Trophoblast cell (in vitro differentiated cells and primary cell): ENCODE results near the gene CGNL1.
A peak's percentile ranks its signal among the peaks of the same experiment; 100 is the strongest.

Source experiments
- DNase-seq, 2 donors: peaks; one replicate each; pipeline ENCODE4 v3.0.0-alpha.2; 2016
- H2AFZ ChIP-seq: 2 replicates; pipeline ENCODE4 v1.6.1; 2013; ENCODE audit warnings: low read length, moderate library complexity, mild to moderate bottlenecking; ENCODE audit not compliant: insufficient read depth, poor library complexity
- H2AK5ac ChIP-seq: 2 replicates; pipeline ENCODE4 v1.6.1; 2013; ENCODE audit warnings: mild to moderate bottlenecking, low read length
- H2BK120ac ChIP-seq: 2 replicates; pipeline ENCODE4 v1.6.1; 2013; ENCODE audit warnings: low read length, mild to moderate bottlenecking, moderate library complexity; ENCODE audit not compliant: insufficient read depth, poor library complexity
- H2BK12ac ChIP-seq: 2 replicates; pipeline ENCODE4 v1.6.1; 2013; ENCODE audit warnings: mild to moderate bottlenecking, low read length, moderate library complexity
- H2BK5ac ChIP-seq: 2 replicates; pipeline ENCODE4 v1.6.1; 2013; ENCODE audit warnings: low read length, low read depth, moderate library complexity, mild to moderate bottlenecking; ENCODE audit not compliant: poor library complexity
- H3K14ac ChIP-seq: 2 replicates; pipeline ENCODE4 v1.6.1; 2013; ENCODE audit warnings: mild to moderate bottlenecking, low read length
- H3K18ac ChIP-seq: 2 replicates; pipeline ENCODE4 v1.6.1; 2013; ENCODE audit warnings: mild to moderate bottlenecking, low read length
- H3K23ac ChIP-seq: 2 replicates; pipeline ENCODE4 v1.6.1; 2013; ENCODE audit warnings: low read length
- H3K27ac ChIP-seq: 2 replicates; pipeline ENCODE4 v1.5.1; 2013; ENCODE audit warnings: low read depth, mild to moderate bottlenecking, inconsistent platforms, low read length, moderate library complexity
- H3K27me3 ChIP-seq: 2 replicates; pipeline ENCODE4 v1.6.1; 2013; ENCODE audit warnings: inconsistent platforms, mild to moderate bottlenecking, low read length, moderate library complexity; ENCODE audit not compliant: insufficient read depth
- H3K36me3 ChIP-seq, 2 experiments: 1 replicate in 1 of 2; 2 replicates in 1 of 2; pipeline ENCODE4 v1.6.1; 2013; ENCODE audit warnings: low read length in 2 of 2, mild to moderate bottlenecking in 2 of 2, moderate library complexity in 1 of 2; ENCODE audit not compliant: insufficient read depth in 2 of 2, control insufficient read depth in 1 of 2
- H3K4ac ChIP-seq: 2 replicates; pipeline ENCODE4 v1.6.1; 2013; ENCODE audit warnings: low read depth, mild to moderate bottlenecking, low read length, moderate library complexity
- H3K4me1 ChIP-seq, 2 experiments: 1 replicate in 1 of 2; 2 replicates in 1 of 2; pipeline ENCODE4 v1.6.1; 2013; ENCODE audit warnings: low read length in 2 of 2, mild to moderate bottlenecking in 2 of 2, moderate library complexity in 1 of 2; ENCODE audit not compliant: insufficient read depth in 2 of 2, control insufficient read depth in 1 of 2
- H3K4me2 ChIP-seq: 2 replicates; pipeline ENCODE4 v1.6.1; 2013; ENCODE audit warnings: inconsistent platforms, mild to moderate bottlenecking, low read length, moderate library complexity
- H3K4me3 ChIP-seq: 2 replicates; pipeline ENCODE4 v1.5.1; 2013; ENCODE audit warnings: mild to moderate bottlenecking, low read depth, low read length, inconsistent platforms
- H3K79me1 ChIP-seq: one replicate; pipeline ENCODE4 v1.6.1; 2013; ENCODE audit warnings: low read length
- H3K79me2 ChIP-seq: 2 replicates; pipeline ENCODE4 v1.6.1; 2013; ENCODE audit warnings: low read length, mild to moderate bottlenecking; ENCODE audit not compliant: control insufficient read depth, insufficient read depth, poor library complexity
- H3K9ac ChIP-seq: 2 replicates; pipeline ENCODE4 v1.6.1; 2013; ENCODE audit warnings: mild to moderate bottlenecking, low read length
- H3K9me3 ChIP-seq: 2 replicates; pipeline ENCODE4 v1.6.1; 2013; ENCODE audit warnings: low read depth, mild to moderate bottlenecking, control low read depth, inconsistent platforms, low read length; ENCODE audit not compliant: insufficient read depth
- H4K12ac ChIP-seq: 2 replicates; pipeline ENCODE4 v1.6.1; 2013; ENCODE audit warnings: low read depth, mild to moderate bottlenecking, low read length, moderate library complexity
- H4K8ac ChIP-seq: 2 replicates; pipeline ENCODE4 v1.6.1; 2013; ENCODE audit warnings: low read depth, mild to moderate bottlenecking, low read length, moderate library complexity
- H4K91ac ChIP-seq: one replicate; pipeline ENCODE4 v1.6.1; 2013; ENCODE audit warnings: low read depth, mild to moderate bottlenecking, low read length, moderate library complexity
- WGBS: extraction: QIAGEN DNeasy Blood & Tissue Kit; methylation state at CpG from one replicate; pipeline ENCODE4 v1.1.7; 2013; ENCODE audit warnings: missing lambda C conversion rate; ENCODE audit not compliant: insufficient read length, insufficient coverage; ENCODE audit errors: extremely low coverage; 5-methylcytosine and 5-hydroxymethylcytosine counted together

CGNL1 gene

GRCh38 chr15:57477736-57478522 lies 101.6 kb downstream of the CGNL1 start:
- Histone ChIP-seq H3K9ac (no peak overlapping the region), H3K36me3 (peaks cover 2 to 3% of the 10 kb centered on the region in 2 experiments), H4K91ac (no peak overlapping the region), H2BK12ac (no peak overlapping the region), H2BK5ac (no peak overlapping the region), H3K23ac (no peak overlapping the region), H3K27me3 (no peaks in the 10 kb centered on the region), H3K4me1 (peaks cover 3 to 11% of the 10 kb centered on the region in 2 experiments), H2AFZ (no peak overlapping the region), H4K8ac (no peak overlapping the region), H2BK120ac (no peak overlapping the region), H3K9me3 (no peaks in the 10 kb centered on the region), H3K18ac (no peak overlapping the region), H2AK5ac (peak overlapping the region; percentile 54), H3K27ac (no peak overlapping the region), H4K12ac (no peak overlapping the region), H3K79me1 (no peaks in the 10 kb centered on the region), H3K14ac (no peak overlapping the region), H3K4me3 (no peak overlapping the region), H3K79me2 (no peaks in the 10 kb centered on the region), H3K4me2 (no peak overlapping the region), H3K4ac (no peak overlapping the region)
- WGBS, result no CpG with 5 or more reads among the region's 9 CpGs
- DNase-seq, result no peak

- H3K4me2 ChIP-seq, result no peak overlapping the region
- H2BK120ac ChIP-seq, result no peak overlapping the region
- no peak overlapping the region for H2BK5ac ChIP-seq
- no peak overlapping the region for H4K12ac ChIP-seq
- H4K8ac ChIP-seq, result no peak overlapping the region
- no peak overlapping the region for H4K91ac ChIP-seq
- H3K14ac ChIP-seq, result no peak overlapping the region
- H2AFZ ChIP-seq, result no peak overlapping the region
- H3K79me2 ChIP-seq, result no peaks in the 10 kb centered on the region
- no peaks in the 10 kb centered on the region for H3K27me3 ChIP-seq
- H3K9me3 ChIP-seq, result no peaks in the 10 kb centered on the region
- H3K79me1 ChIP-seq, result no peaks in the 10 kb centered on the region
- H3K4me1 ChIP-seq, result peaks cover 3 to 11% of the 10 kb centered on the region in 2 experiments
- peaks cover 2 to 3% of the 10 kb centered on the region in 2 experiments for H3K36me3 ChIP-seq
- no CpG with 5 or more reads among the region's 1 CpG for WGBS
- H2BK12ac ChIP-seq, result no peak overlapping the region
- H3K9ac ChIP-seq, result no peak overlapping the region
- no peak overlapping the region for H2AK5ac ChIP-seq
- no peak overlapping the region for H3K18ac ChIP-seq
- H3K27ac ChIP-seq, result no peak overlapping the region
- H3K4ac ChIP-seq, result no peak overlapping the region
- H3K4me3 ChIP-seq, result no peak overlapping the region
- no peak overlapping the region for H3K23ac ChIP-seq
- no peak for DNase-seq
These were observed 102.7 kb downstream of the CGNL1 start for GRCh38 chr15:57479005-57479404.

- DNase-seq, result no peak
- no peaks in the 10 kb centered on the region for H3K79me2 ChIP-seq
- no peaks in the 10 kb centered on the region for H3K27me3 ChIP-seq
- no peak overlapping the region for H3K14ac ChIP-seq
- H4K91ac ChIP-seq, result no peak overlapping the region
- no peak overlapping the region for H3K4ac ChIP-seq
- H2AFZ ChIP-seq, result no peak overlapping the region
- no peak overlapping the region for H3K4me3 ChIP-seq
- H3K9me3 ChIP-seq, result no peaks in the 10 kb centered on the region
- WGBS, result no CpG with 5 or more reads among the region's 3 CpGs
- no peak overlapping the region for H3K23ac ChIP-seq
- no peak overlapping the region for H3K18ac ChIP-seq
- peaks cover 0 to 2% of the 10 kb centered on the region in 2 experiments for H3K36me3 ChIP-seq
- no peak overlapping the region for H2BK12ac ChIP-seq
- H2BK120ac ChIP-seq, result no peak overlapping the region
- no peak overlapping the region for H3K27ac ChIP-seq
- H2AK5ac ChIP-seq, result no peak overlapping the region
- H3K4me2 ChIP-seq, result no peak overlapping the region
- no peak overlapping the region for H4K8ac ChIP-seq
- no peak overlapping the region for H4K12ac ChIP-seq
- H3K79me1 ChIP-seq, result no peaks in the 10 kb centered on the region
- H3K9ac ChIP-seq, result no peak overlapping the region
- peaks cover 4 to 9% of the 10 kb centered on the region in 2 experiments for H3K4me1 ChIP-seq
- H2BK5ac ChIP-seq, result no peak overlapping the region
These were observed 104.9 kb downstream of the CGNL1 start for GRCh38 chr15:57481038-57481705.

- Histone ChIP-seq H4K8ac (no peak overlapping the region), H3K27me3 (no peaks in the 10 kb centered on the region), H2BK120ac (no peak overlapping the region), H3K36me3 (no peaks in the 10 kb centered on the region), H3K79me2 (peaks cover 2% of the 10 kb centered on the region), H3K14ac (no peak overlapping the region), H3K23ac (no peak overlapping the region), H3K79me1 (peaks cover 5% of the 10 kb centered on the region), H2AK5ac (no peak overlapping the region), H3K18ac (no peak overlapping the region), H2BK5ac (no peak overlapping the region), H4K12ac (no peak overlapping the region), H3K27ac (peak overlapping the region; percentile 68), H2AFZ (no peak overlapping the region), H3K9me3 (no peaks in the 10 kb centered on the region), H3K9ac (no peak overlapping the region), H3K4me1 (peaks cover 6 to 7% of the 10 kb centered on the region in 2 experiments), H3K4me3 (no peak overlapping the region), H2BK12ac (no peak overlapping the region), H4K91ac (no peak overlapping the region), H3K4ac (no peak overlapping the region), H3K4me2 (peak overlapping the region; percentile 8)
- DNase-seq, result peak; percentile 92 to 94
- no CpG with 5 or more reads among the region's 2 CpGs for WGBS
These were observed 109.6 kb downstream of the CGNL1 start for GRCh38 chr15:57485869-57486268.
